ENCODE results near the gene NR2E1. TPM values are rescaled to one million over a fixed set of nuclear protein-coding genes. Genes with fewer than 3 reads are reported as not detected.

The NR2E1 gene
- total and polyA plus RNA-seq, 7 donors = not detected

- intact Hi-C loops (cut with DNase I) = no loop called here
- Histone ChIP-seq H3K36me3 (peaks cover 0 to 51% (median 3%) of the 10 kb centered on the region in 4 donors), H3K9me3 (no peaks in the 10 kb centered on the region), H3K4me3 (no peak overlapping the region), H3K4me1 (no peaks in the 10 kb centered on the region), H3K27ac (no peak overlapping the region), H3K27me3 (no peaks in the 10 kb centered on the region)
- no peak for TF ChIP-seq POLR2A (IDR thresholded peaks at IDR 0.05)
- TF ChIP-seq POLR2AphosphoS5 (IDR thresholded peaks at IDR 0.05) = no peak
- TF ChIP-seq EP300 (IDR thresholded peaks at IDR 0.05) = no peak
- TF ChIP-seq CTCF (IDR thresholded peaks at IDR 0.05) = no peak
- 68 to 93% methylated on average over 2 of the region's 2 CpGs for WGBS, 2 donors
- no peak for DNase-seq
These were observed 45.8 kb downstream of the NR2E1 start for GRCh38 chr6:108211671-108212070.

- TF ChIP-seq CTCF (IDR thresholded peaks at IDR 0.05) (no peak), EP300 (IDR thresholded peaks at IDR 0.05) (no peak), POLR2A (IDR thresholded peaks at IDR 0.05) (no peak), POLR2AphosphoS5 (IDR thresholded peaks at IDR 0.05) (no peak)
- Histone ChIP-seq H3K4me1 (no peaks in the 10 kb centered on the region), H3K27ac (no peak overlapping the region), H3K4me3 (no peak overlapping the region), H3K27me3 (no peaks in the 10 kb centered on the region), H3K36me3 (peaks cover 7 to 54% (median 17%) of the 10 kb centered on the region in 4 donors), H3K9me3 (no peaks in the 10 kb centered on the region)
- intact Hi-C loops (cut with DNase I) = no loop called here
- no peak for DNase-seq
- 95 to 96% methylated on average over 2 of the region's 2 CpGs for WGBS, 2 donors
These were observed 56.2 kb downstream of the NR2E1 start for GRCh38 chr6:108222064-108222463.

GRCh38 chr6:108222504-108222903 is 56.7 kb downstream of the NR2E1 start:
- intact Hi-C loops (cut with DNase I) = no loop called here
- H3K9me3 ChIP-seq = no peaks in the 10 kb centered on the region
- DNase-seq = no peak
- H3K27me3 ChIP-seq = no peaks in the 10 kb centered on the region
- WGBS, 2 donors = 47 to 85% methylated on average over 1 of the region's 1 CpG
- H3K36me3 ChIP-seq = peaks cover 7 to 50% (median 17%) of the 10 kb centered on the region in 4 donors
- TF ChIP-seq CTCF (IDR thresholded peaks at IDR 0.05) = no peak
- TF ChIP-seq POLR2AphosphoS5 (IDR thresholded peaks at IDR 0.05) = no peak
- TF ChIP-seq EP300 (IDR thresholded peaks at IDR 0.05) = no peak
- no peak for TF ChIP-seq POLR2A (IDR thresholded peaks at IDR 0.05)
- H3K4me1 ChIP-seq = no peaks in the 10 kb centered on the region
- no peak overlapping the region for H3K4me3 ChIP-seq
- no peak overlapping the region for H3K27ac ChIP-seq

GRCh38 chr6:108227290-108227689 is 61.5 kb downstream of the NR2E1 start:
- DNase-seq = no peak

More at GRCh38 chr6:108227290-108227689, 61.5 kb downstream of the NR2E1 start:
- no peak for TF ChIP-seq CTCF (IDR thresholded peaks at IDR 0.05)
- TF ChIP-seq EP300 (IDR thresholded peaks at IDR 0.05) = no peak
- TF ChIP-seq POLR2A (IDR thresholded peaks at IDR 0.05) = no peak
- no peak for TF ChIP-seq POLR2AphosphoS5 (IDR thresholded peaks at IDR 0.05)
- intact Hi-C loops (cut with DNase I) = no loop called here
- Histone ChIP-seq H3K36me3 (peaks cover 0 to 14% (median 1%) of the 10 kb centered on the region in 4 donors), H3K27ac (no peak overlapping the region), H3K4me3 (no peak overlapping the region), H3K4me1 (no peaks in the 10 kb centered on the region), H3K27me3 (no peaks in the 10 kb centered on the region), H3K9me3 (no peaks in the 10 kb centered on the region)
- 97 to 99% methylated on average over 3 of the region's 3 CpGs for WGBS, 2 donors
